Ascending aorta (tissue), 2 donors: Measurements from ENCODE around the gene MRPS26. TPM values are rescaled to one million over a fixed set of nuclear protein-coding genes. Genes with fewer than 3 reads are reported as not detected.

ENCODE experiments used
- DNase-seq, 2 donors: peaks; one replicate each; pipeline ENCODE4 v3.0.0-alpha.2; 2019; ENCODE audit warnings: low spot score in 2 of 2
- H3K27ac ChIP-seq, 2 donors: fragments of 200-600 bp; sonication (generic); one replicate each; pipeline ENCODE4 v1.5.1; 2016 to 2017; ENCODE audit warnings: mild to moderate bottlenecking in 1 of 2
- H3K27me3 ChIP-seq: fragments of 200-600 bp; sonication (generic); one replicate; pipeline ENCODE4 v1.5.1; 2017
- H3K36me3 ChIP-seq, 2 donors: fragments of 200-600 bp; sonication (generic); one replicate each; pipeline ENCODE4 v1.5.1; 2016
- H3K4me1 ChIP-seq, 2 donors: fragments of 200-600 bp; sonication (generic); one replicate each; pipeline ENCODE4 v1.5.1; 2016 to 2017; ENCODE audit warnings: mild to moderate bottlenecking in 1 of 2
- H3K4me3 ChIP-seq, 2 donors: fragments of 200-600 bp; sonication (generic); one replicate each; pipeline ENCODE4 v1.5.1; 2016 to 2017; ENCODE audit warnings: mild to moderate bottlenecking in 1 of 2
- H3K9me3 ChIP-seq, 2 donors: fragments of 200-600 bp; sonication (generic); one replicate each; pipeline ENCODE4 v1.5.1; 2016
- CTCF ChIP-seq, 3 experiments: fragments of 200-600 bp in 2 of 3; fragments of 450-650 bp in 1 of 3; sonication (generic) in 2 of 3; IDR thresholded peaks; one replicate each; pipeline ENCODE4 v1.5.1; 2016 to 2019; ENCODE audit warnings: antibody characterized with exemption in 3 of 3, mild to moderate bottlenecking in 1 of 3, moderate library complexity in 1 of 3
- intact Hi-C: fragments of 100-400 bp; cut with DNase I; formaldehyde crosslinking; loops from one replicate; pipeline ENCODE4 v1.15.1; 2023
- total RNA-seq: library from RNA; depleted of rRNA; stranded (reverse); fragments of >200 nt; gene quantifications from one replicate; pipeline ENCODE4 v1.1.0, GENCODE V29; 2016

MRPS26 gene
- total RNA-seq, 1 donor from 2014 or later: 56.4 TPM

DNA sequence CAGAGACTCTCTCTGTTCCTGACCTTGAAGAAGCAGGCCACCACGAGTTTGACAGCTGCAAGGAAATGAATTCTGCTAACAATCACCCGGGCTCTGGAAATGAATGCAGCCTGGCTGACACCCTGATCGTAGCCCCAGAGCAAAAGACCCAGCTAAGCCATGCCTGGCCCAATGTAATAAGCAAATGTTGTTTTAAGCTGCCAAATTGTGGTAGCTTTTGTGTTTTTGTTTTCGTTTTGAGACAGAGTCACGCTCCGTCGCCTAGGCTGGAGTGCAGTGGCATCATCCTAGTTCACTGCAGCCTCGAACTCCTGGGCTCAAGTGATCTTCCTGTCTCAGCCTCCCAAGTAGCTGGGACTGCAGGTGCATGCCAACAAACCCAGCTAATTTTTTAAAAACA lies 22.2 kb downstream of the MRPS26 start:
- no peak for TF ChIP-seq CTCF (IDR thresholded peaks at IDR 0.05)
- no peak for DNase-seq

GRCh38 chr20:3068986-3069900 lies 23.4 kb downstream of the MRPS26 start:
- Histone ChIP-seq H3K27ac (no peak overlapping the region), H3K9me3 (no peaks in the 10 kb centered on the region), H3K27me3 (no peaks in the 10 kb centered on the region), H3K4me1 (peaks cover 0 to 6% of the 10 kb centered on the region in 2 donors), H3K4me3 (no peak overlapping the region), H3K36me3 (no peaks in the 10 kb centered on the region)
- DNase-seq: no peak
- no peak for TF ChIP-seq CTCF (IDR thresholded peaks at IDR 0.05)
- intact Hi-C loops: no loop called here

More for the DNA sequence above, 22.2 kb downstream of the MRPS26 start:
- intact Hi-C loops: no loop called here
- Histone ChIP-seq H3K27ac (no peak overlapping the region), H3K9me3 (no peaks in the 10 kb centered on the region), H3K4me3 (no peak overlapping the region), H3K36me3 (no peaks in the 10 kb centered on the region), H3K4me1 (peaks cover 0 to 6% of the 10 kb centered on the region in 2 donors), H3K27me3 (no peaks in the 10 kb centered on the region)

DNA sequence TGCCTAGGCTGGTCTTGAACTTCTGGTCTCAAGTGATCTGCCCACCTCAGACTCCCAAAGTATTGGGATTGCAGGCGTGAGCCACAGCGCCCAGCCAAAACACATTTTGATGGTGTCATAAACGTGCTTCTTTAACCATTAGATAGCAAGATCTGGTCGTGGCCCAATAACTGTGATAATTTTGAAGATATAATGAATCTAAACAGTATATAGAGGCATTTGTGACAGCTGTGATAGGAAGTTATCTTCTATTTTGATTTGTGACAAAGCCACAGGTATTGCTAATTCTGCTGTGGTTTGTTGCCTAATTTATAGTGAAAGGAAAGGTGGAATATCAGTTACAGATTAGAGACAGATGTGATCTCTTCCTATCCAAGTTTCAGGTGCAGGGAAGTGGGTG lies 24.9 kb downstream of the MRPS26 start:
- Histone ChIP-seq H3K4me3 (no peak overlapping the region), H3K27ac (no peak overlapping the region), H3K27me3 (no peaks in the 10 kb centered on the region), H3K9me3 (no peaks in the 10 kb centered on the region), H3K36me3 (no peaks in the 10 kb centered on the region), H3K4me1 (peaks cover 0 to 6% of the 10 kb centered on the region in 2 donors)
- no peak for DNase-seq
- intact Hi-C loops: no loop called here
- no peak for TF ChIP-seq CTCF (IDR thresholded peaks at IDR 0.05)

DNA sequence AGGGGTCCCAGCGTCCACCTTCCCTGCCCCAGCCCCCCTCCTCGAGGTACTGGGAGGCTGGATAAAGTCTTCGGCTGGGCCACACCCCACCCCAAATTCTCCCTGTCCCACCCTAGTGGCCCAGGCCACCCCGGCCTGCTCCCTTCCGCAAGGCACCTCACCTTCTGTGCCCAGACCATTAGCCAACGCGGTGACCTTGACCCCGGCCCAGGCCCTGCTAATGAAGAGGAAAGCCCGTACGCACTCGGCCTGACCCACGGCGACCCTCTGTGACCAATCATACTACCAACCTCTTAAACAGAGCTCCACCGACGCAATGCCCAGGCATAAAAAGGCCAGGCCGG lies 25.4 kb downstream of the MRPS26 start:
- Histone ChIP-seq H3K27ac (no peak overlapping the region), H3K36me3 (no peaks in the 10 kb centered on the region), H3K9me3 (no peaks in the 10 kb centered on the region), H3K4me3 (peak overlapping the region in 1 of 2 donors; percentile 62), H3K27me3 (no peaks in the 10 kb centered on the region), H3K4me1 (peaks cover 0 to 6% of the 10 kb centered on the region in 2 donors)
- intact Hi-C loops: no loop called here
- no peak for DNase-seq
- no peak for TF ChIP-seq CTCF (IDR thresholded peaks at IDR 0.05)

DNA sequence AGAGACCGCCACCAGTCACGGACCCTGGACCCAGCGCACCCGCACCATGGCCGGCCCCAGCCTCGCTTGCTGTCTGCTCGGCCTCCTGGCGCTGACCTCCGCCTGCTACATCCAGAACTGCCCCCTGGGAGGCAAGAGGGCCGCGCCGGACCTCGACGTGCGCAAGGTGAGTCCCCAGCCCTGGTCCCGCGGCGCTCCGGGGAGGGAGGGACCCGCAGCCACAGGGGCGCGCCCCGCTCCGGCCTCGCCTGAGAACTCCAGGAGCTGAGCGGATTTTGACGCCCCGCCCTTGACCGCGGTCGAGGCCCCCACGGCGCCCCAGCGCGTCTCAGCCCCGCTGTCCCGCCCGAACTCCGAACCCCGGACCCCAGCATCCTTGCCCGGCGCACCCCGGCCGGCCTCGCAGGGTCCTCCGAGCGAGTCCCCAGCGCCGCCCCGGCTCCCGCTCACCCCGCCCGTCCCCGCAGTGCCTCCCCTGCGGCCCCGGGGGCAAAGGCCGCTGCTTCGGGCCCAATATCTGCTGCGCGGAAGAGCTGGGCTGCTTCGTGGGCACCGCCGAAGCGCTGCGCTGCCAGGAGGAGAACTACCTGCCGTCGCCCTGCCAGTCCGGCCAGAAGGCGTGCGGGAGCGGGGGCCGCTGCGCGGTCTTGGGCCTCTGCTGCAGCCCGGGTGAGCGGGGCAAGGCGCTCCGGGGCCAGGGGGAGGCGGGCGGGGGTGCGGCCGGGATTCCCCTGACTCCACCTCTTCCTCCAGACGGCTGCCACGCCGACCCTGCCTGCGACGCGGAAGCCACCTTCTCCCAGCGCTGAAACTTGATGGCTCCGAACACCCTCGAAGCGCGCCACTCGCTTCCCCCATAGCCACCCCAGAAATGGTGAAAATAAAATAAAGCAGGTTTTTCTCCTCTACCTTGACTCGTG lies 26.0 kb downstream of the MRPS26 start, which contains the start of gene OXT:
OXT (plus strand) TSS at position 11 of the 920 bp plus-strand sequence; CDS start at position 47, 36 bp downstream.
- TF ChIP-seq CTCF (IDR thresholded peaks at IDR 0.05): no peak
- peak within 1 kb of the TSS; percentile 61 to 62 for H3K4me3 ChIP-seq
- no peak for DNase-seq
- H3K36me3 ChIP-seq: no peaks in the 10 kb centered on the region
- no peaks in the 10 kb centered on the region for H3K9me3 ChIP-seq
- H3K27me3 ChIP-seq: no peaks in the 10 kb centered on the region
- intact Hi-C loops: no loop called here
- H3K4me1 ChIP-seq: peaks cover 0 to 6% of the 10 kb centered on the region in 2 donors
- H3K27ac ChIP-seq: no peak within 1 kb of the TSS
